Activated B cell treated with CpG ODN at 0.5 μM for 24 hours (primary cell): ENCODE results near the gene NUFIP1. TPM values are rescaled to one million over a fixed set of nuclear protein-coding genes. Genes with fewer than 3 reads are reported as not detected.

Source experiments
- ATAC-seq: fragments of 200-7000 bp; cut with Tn5 transposase; one replicate; pipeline ENCODE4 v1.10.0; 2021; ENCODE audit warnings: low read depth, mild to moderate bottlenecking, moderate library complexity
- CTCF ChIA-PET: fragments of 350-600 bp; sonication (Branson Sonifier 250); formaldehyde crosslinking; loops from one replicate; lab custom pipeline; 2021; ENCODE audit warnings: antibody characterized with exemption; lab: Charles Lee
- POLR2A ChIA-PET: fragments of 350-600 bp; sonication (Branson Sonifier 250); formaldehyde crosslinking; loops from one replicate; lab custom pipeline; 2021; ENCODE audit warnings: antibody characterized with exemption; lab: Charles Lee
- DNase-seq: peaks from one replicate; pipeline ENCODE4 v3.0.0; 2022
- H3K27ac Mint-ChIP-seq: one replicate; pipeline ENCODE4 v1.8.0; 2020; ENCODE audit warnings: mixed read lengths
- H3K27me3 Mint-ChIP-seq: one replicate; pipeline ENCODE4 v1.8.0; 2021; ENCODE audit warnings: mixed read lengths
- H3K36me3 Mint-ChIP-seq: one replicate; pipeline ENCODE4 v1.8.0; 2021; ENCODE audit warnings: low read depth, mixed read lengths
- H3K4me1 Mint-ChIP-seq: one replicate; pipeline ENCODE4 v1.8.0; 2021; ENCODE audit warnings: mixed read lengths
- H3K4me3 Mint-ChIP-seq: one replicate; pipeline ENCODE4 v1.8.0; 2020; ENCODE audit warnings: mild to moderate bottlenecking, mixed read lengths
- H3K9me3 Mint-ChIP-seq: one replicate; pipeline ENCODE4 v1.8.0; 2020; ENCODE audit warnings: mixed read lengths
- intact Hi-C: fragments of 100-400 bp; cut with micrococcal nuclease; formaldehyde crosslinking; loops from one replicate; pipeline ENCODE4 v1.15.1; 2024
- total RNA-seq: library from RNA; stranded (reverse); gene quantifications from 2 replicates; pipeline ENCODE4 v1.2.3, GENCODE V29; 2022
- TF ChIP-seq, protein P1 (sequence below): fragments of 200-600 bp; IDR thresholded peaks from one replicate; pipeline ENCODE4 v1.8.0; 2022; ENCODE audit warnings: antibody characterized with exemption, mild to moderate bottlenecking

The NUFIP1 gene
- total RNA-seq, 1 donor from 2014 or later = 7.8 TPM

DNA sequence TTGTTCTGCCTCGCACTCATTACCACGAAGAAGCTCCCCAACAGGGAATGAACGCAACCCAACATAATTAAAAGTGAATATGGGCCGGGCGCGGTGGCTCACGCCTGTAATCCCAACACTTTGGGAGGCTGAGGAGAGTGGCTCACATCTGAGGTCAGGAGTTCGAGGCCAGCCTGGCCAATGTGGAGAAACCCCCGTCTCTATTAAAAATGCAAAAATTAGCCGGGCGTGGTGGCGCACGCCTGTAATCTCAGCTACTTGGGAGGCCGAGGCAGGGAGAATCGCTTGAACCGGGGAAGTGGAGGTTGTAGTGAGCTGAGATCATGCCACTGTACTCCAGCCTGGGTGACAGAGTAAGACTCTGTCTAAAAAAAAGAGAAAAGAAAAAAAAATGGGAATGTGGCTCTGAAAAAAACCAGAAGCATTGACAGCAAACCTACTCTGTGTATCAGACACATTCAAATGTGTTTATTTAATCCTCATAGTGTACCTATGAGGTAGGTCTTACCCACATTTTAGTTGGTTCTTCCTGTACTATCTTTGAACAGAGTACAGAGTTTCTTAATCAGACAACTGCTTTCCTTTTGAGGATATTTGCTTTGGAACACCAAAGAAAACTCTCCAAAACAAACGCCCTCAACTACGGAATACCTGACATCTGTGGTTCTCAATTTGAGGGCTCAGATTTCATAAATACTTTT, 70.0 kb downstream of the NUFIP1 start:
- ATAC-seq = no peak
- no peaks in the 10 kb centered on the region for H3K36me3 Mint-ChIP-seq
- peaks cover 2% of the 10 kb centered on the region for H3K4me1 Mint-ChIP-seq
- DNase-seq = no peak
- no peaks in the 10 kb centered on the region for H3K9me3 Mint-ChIP-seq
- H3K27me3 Mint-ChIP-seq = peaks cover under 1% of the 10 kb centered on the region
- ChIA-PET CTCF (interaction anchor here (1.0 to 2.0 kb wide), 5 partner anchors 50 to 436 kb away, joined by 3 to 9 read pairs (median 3); no protein-coding TSS in a partner anchor), POLR2A (interaction anchor here (0.9 kb wide), 1 partner anchor 448 kb away, joined by 4 read pairs; no protein-coding TSS in a partner anchor)
- TF ChIP-seq, protein P1, sequence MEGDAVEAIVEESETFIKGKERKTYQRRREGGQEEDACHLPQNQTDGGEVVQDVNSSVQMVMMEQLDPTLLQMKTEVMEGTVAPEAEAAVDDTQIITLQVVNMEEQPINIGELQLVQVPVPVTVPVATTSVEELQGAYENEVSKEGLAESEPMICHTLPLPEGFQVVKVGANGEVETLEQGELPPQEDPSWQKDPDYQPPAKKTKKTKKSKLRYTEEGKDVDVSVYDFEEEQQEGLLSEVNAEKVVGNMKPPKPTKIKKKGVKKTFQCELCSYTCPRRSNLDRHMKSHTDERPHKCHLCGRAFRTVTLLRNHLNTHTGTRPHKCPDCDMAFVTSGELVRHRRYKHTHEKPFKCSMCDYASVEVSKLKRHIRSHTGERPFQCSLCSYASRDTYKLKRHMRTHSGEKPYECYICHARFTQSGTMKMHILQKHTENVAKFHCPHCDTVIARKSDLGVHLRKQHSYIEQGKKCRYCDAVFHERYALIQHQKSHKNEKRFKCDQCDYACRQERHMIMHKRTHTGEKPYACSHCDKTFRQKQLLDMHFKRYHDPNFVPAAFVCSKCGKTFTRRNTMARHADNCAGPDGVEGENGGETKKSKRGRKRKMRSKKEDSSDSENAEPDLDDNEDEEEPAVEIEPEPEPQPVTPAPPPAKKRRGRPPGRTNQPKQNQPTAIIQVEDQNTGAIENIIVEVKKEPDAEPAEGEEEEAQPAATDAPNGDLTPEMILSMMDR = no peak
- no peak overlapping the region for H3K4me3 Mint-ChIP-seq
- H3K27ac Mint-ChIP-seq = no peak overlapping the region
- intact Hi-C loops = loop anchor here (5.0 kb wide), 5 partner anchors 128 to 1897 kb away; partner anchors contain the start of genes DNAJC15 and ZC3H13

DNA sequence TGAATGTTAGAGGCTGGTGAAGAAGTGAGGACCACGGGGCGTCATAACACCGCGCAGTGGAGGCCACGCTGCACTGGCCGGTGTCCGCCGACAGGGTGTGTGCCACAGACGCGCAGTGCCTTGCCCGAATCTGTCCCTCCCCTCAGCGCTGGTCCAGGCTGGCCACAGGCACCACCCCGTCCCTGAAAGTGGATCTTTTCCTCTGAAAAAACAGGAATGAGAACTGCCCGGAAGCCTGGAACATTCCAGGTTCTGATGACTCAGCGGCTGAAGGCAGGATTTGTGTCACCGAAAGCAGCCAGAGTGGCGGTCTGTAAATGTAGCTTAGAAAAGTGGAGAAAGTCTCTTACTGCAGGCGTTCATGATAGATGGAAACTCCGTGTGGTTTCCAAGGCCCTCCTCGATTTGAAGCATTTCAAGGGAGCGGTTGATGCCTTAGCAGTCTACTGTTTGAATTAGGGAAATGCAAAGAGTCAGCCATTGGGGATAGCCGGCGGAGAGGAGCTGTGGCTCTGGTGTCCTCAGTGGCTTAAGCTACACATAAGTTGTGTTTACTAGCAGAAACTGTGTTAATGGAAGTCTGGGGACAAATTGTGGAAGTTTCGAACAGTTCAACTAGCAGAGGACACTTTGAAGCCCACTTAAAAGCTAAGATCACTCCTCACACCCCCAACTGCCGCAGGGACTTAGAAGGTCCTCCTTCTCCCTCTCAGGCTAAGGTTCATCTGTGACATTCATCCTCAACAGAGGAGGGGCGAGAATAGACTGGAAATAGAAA, 70.8 kb downstream of the NUFIP1 start:
- Mint-ChIP-seq H3K27me3 (no peaks in the 10 kb centered on the region), H3K36me3 (no peaks in the 10 kb centered on the region)
- POLR2A ChIA-PET = interaction anchor here (0.9 kb wide), 3 partner anchors 9 to 449 kb away, joined by 3 to 4 read pairs (median 3); no protein-coding TSS in a partner anchor

DNA sequence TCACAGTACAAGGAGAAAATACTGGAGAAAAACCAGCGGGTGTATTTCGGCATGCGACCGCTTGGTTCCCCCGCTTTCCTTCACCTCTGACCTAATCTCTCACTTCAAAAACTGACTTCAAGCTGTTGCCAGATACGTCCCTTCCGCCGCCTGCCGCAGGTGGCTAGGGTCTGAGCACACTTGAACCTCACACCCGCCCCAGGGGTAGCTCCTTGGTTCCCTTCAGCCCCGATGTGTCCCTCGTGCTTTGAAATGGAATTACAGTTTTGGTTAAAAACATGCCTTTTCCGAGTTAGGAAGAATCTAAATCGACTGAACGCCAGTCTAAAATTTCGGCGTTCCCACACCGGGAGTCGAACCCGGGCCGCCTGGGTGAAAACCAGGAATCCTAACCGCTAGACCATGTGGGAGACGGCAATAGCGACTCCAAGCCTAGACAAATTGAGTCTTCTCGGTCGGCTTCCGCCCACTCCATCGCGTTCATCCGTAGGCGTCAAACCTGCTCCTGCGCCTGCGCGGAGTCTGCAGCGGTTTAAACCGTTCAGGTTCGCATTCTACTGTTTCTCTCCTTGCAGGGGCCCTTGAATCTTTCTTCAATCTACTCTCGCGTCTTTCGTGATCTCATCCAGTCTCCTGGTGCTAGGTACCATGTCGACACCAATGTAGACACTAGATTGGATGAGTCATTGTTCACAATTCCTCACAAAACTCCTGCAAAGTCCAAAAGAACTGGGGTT, 71.5 kb downstream of the NUFIP1 start:
- intact Hi-C loops = loop anchor here (1.0 to 5.0 kb wide), 16 partner anchors 53 to 1895 kb away; partner anchors contain the start of genes CCDC122, DNAJC15, GPALPP1 and GTF2F2
- H3K4me1 Mint-ChIP-seq = peaks cover 2% of the 10 kb centered on the region
- POLR2A ChIA-PET = interaction anchor here (0.6 to 1.0 kb wide), 6 partner anchors 9 to 433 kb away, joined by 3 to 4 read pairs (median 3); partner anchors contain the start of genes GTF2F2 and TSC22D1
- no peaks in the 10 kb centered on the region for H3K36me3 Mint-ChIP-seq
- H3K9me3 Mint-ChIP-seq = no peaks in the 10 kb centered on the region
- no peak overlapping the region for H3K4me3 Mint-ChIP-seq
- DNase-seq (peak; percentile 96), ATAC-seq (peak; percentile 77)
- no peak overlapping the region for H3K27ac Mint-ChIP-seq
- H3K27me3 Mint-ChIP-seq = no peaks in the 10 kb centered on the region
- CTCF ChIA-PET = interaction anchor here (1.2 to 2.0 kb wide), 3 partner anchors 129 to 434 kb away, joined by 3 to 9 read pairs (median 3); no protein-coding TSS in a partner anchor
- TF ChIP-seq, protein P1 = no peak

More for the DNA sequence above, 70.8 kb downstream of the NUFIP1 start:
- intact Hi-C loops = loop anchor here (1.0 to 5.0 kb wide), 16 partner anchors 52 to 1896 kb away; partner anchors contain the start of genes CCDC122, DNAJC15, GPALPP1 and GTF2F2
- no peak overlapping the region for H3K4me3 Mint-ChIP-seq
- peaks cover 2% of the 10 kb centered on the region for H3K4me1 Mint-ChIP-seq
- ATAC-seq (peak; percentile 84), DNase-seq (peak; percentile 70)
- no peaks in the 10 kb centered on the region for H3K9me3 Mint-ChIP-seq
- H3K27ac Mint-ChIP-seq = no peak overlapping the region
- TF ChIP-seq, protein P1 = peak; percentile 28
- CTCF ChIA-PET = interaction anchor here (1.0 to 2.0 kb wide), 5 partner anchors 50 to 435 kb away, joined by 3 to 9 read pairs (median 3); no protein-coding TSS in a partner anchor

DNA sequence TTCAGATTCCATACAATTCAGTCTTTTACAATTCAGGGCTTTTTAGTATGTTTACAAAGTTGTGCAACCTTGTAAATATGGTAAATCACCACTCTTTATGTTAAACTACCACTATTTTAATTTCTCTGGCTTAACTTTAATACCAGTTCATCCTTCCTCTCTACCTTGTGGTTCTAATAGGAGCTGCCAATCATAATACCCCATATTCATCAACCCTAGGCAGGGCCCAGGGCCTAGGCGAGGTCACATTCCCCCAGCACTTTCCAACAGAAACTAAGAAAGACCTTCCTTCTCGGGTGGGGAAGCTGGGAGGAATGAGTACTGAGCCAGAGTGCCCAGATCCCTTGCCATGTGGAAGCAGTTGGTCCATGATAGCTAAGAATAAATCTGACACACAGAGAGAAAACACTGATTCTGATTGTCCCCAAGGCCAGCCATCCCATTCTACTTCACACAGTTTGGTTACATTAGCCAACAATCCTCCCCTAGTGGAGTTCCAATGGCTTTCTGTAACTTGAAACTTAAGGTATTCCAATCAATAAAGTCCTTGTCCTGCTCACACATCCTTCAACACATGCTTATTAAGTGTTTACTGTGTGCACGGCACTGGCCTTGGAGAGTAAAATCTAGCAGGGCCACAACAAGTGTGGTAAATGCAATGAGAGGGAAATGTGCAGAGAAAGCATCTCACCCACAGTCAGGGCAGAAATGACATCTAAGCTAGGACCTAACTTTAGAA, 76.8 kb downstream of the NUFIP1 start:
- Mint-ChIP-seq H3K36me3 (no peaks in the 10 kb centered on the region), H3K4me1 (peaks cover 2% of the 10 kb centered on the region), H3K9me3 (peaks cover 4% of the 10 kb centered on the region), H3K27ac (no peak overlapping the region), H3K27me3 (peaks cover 13% of the 10 kb centered on the region), H3K4me3 (no peak overlapping the region)
- no peak for ATAC-seq
- POLR2A ChIA-PET = no interaction called here
- intact Hi-C loops = no loop called here
- TF ChIP-seq, protein P1 = no peak
- CTCF ChIA-PET = no interaction called here
- no peak for DNase-seq
